Nephron progenitor cell (in vitro differentiated cells): ENCODE data around the gene AVPI1.
A peak's percentile ranks its signal among the peaks of the same experiment; 100 is the strongest.

Experiments
- DNase-seq: peaks from one replicate; pipeline ENCODE4 v3.0.0; 2021
- H3K27ac Mint-ChIP-seq: 2 replicates; pipeline ENCODE4 v1.8.0; 2021; ENCODE audit warnings: mild to moderate bottlenecking, moderate library complexity, mixed read lengths
- H3K27me3 Mint-ChIP-seq: 2 replicates; pipeline ENCODE4 v1.8.0; 2021; ENCODE audit warnings: mild to moderate bottlenecking, low read depth, mixed read lengths; ENCODE audit not compliant: poor library complexity
- H3K36me3 Mint-ChIP-seq: 2 replicates; pipeline ENCODE4 v1.8.0; 2021; ENCODE audit warnings: low read depth, mixed read lengths
- H3K4me1 Mint-ChIP-seq: 2 replicates; pipeline ENCODE4 v1.8.0; 2021; ENCODE audit warnings: mixed read lengths
- H3K4me3 Mint-ChIP-seq: 2 replicates; pipeline ENCODE4 v1.8.0; 2021; ENCODE audit warnings: mild to moderate bottlenecking, moderate library complexity, mixed read lengths
- H3K9me3 Mint-ChIP-seq: 2 replicates; pipeline ENCODE4 v1.8.0; 2021; ENCODE audit warnings: mild to moderate bottlenecking, moderate library complexity, mixed read lengths
- TF ChIP-seq, protein P1 (sequence below): fragments of 200-600 bp; sonication (generic); IDR thresholded peaks from 2 replicates; pipeline ENCODE4 v1.5.0; 2021; ENCODE audit warnings: antibody characterized with exemption

Gene AVPI1

GRCh38 chr10:97686962-97687784, at the start of gene AVPI1:
Gene AVPI1, minus strand, starts transcription at chr10:97687241. Its CDS starts 7,336 bp downstream, at chr10:97679905.
- Mint-ChIP-seq H3K9me3 (no peaks in the 10 kb centered on the region), H3K4me1 (peaks cover 41% of the 10 kb centered on the region), H3K27me3 (peaks cover 10% of the 10 kb centered on the region), H3K27ac (peak within 1 kb of the TSS; percentile 33), H3K4me3 (peak within 1 kb of the TSS; percentile 86), H3K36me3 (no peaks in the 10 kb centered on the region)
- TF ChIP-seq, protein P1, sequence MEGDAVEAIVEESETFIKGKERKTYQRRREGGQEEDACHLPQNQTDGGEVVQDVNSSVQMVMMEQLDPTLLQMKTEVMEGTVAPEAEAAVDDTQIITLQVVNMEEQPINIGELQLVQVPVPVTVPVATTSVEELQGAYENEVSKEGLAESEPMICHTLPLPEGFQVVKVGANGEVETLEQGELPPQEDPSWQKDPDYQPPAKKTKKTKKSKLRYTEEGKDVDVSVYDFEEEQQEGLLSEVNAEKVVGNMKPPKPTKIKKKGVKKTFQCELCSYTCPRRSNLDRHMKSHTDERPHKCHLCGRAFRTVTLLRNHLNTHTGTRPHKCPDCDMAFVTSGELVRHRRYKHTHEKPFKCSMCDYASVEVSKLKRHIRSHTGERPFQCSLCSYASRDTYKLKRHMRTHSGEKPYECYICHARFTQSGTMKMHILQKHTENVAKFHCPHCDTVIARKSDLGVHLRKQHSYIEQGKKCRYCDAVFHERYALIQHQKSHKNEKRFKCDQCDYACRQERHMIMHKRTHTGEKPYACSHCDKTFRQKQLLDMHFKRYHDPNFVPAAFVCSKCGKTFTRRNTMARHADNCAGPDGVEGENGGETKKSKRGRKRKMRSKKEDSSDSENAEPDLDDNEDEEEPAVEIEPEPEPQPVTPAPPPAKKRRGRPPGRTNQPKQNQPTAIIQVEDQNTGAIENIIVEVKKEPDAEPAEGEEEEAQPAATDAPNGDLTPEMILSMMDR, result no peak
- DNase-seq, result peak; percentile 98

DNA sequence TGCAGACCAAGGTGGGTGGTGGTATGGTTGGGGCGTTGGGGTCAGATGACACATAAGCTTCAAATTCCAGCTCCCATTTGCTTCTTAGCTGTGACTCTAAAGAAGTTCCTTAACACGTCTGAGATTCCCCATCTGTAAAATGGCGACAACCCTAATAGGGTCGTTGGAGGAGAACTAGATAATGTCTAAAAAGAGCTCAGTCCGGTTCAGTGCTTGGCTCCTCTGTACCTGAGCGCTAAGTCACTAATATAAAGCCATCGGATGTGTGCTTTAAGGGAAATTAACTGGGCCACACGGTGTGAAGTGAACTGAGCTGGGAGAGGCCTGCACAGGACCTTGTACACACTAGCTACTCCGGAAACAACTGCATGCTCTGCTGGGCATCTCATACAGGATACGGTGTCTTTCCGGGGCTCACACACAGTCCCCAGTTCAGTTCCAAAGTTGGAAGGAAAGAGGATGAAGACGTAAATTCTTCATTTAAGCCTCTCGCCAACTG, 49.4 kb upstream of the AVPI1 start:
- peaks cover 15% of the 10 kb centered on the region for H3K9me3 Mint-ChIP-seq
- peaks cover 29% of the 10 kb centered on the region for H3K36me3 Mint-ChIP-seq
- no peak overlapping the region for H3K27ac Mint-ChIP-seq
- H3K4me3 Mint-ChIP-seq, result peak overlapping the region; percentile 91
- H3K4me1 Mint-ChIP-seq, result peaks cover 36% of the 10 kb centered on the region
- DNase-seq, result no peak
- TF ChIP-seq, protein P1, result no peak
- peaks cover 30% of the 10 kb centered on the region for H3K27me3 Mint-ChIP-seq

- Mint-ChIP-seq H3K4me1 (peaks cover 13% of the 10 kb centered on the region), H3K36me3 (peaks cover 9% of the 10 kb centered on the region), H3K27ac (no peak overlapping the region), H3K27me3 (peaks cover 34% of the 10 kb centered on the region), H3K9me3 (peaks cover 18% of the 10 kb centered on the region), H3K4me3 (no peak overlapping the region)
- TF ChIP-seq, protein P1, result no peak
- DNase-seq, result no peak
Measured at GRCh38 chr10:97734021-97734420, 47.0 kb upstream of the AVPI1 start.

- H3K27ac Mint-ChIP-seq, result no peak overlapping the region
- H3K9me3 Mint-ChIP-seq, result peaks cover 19% of the 10 kb centered on the region
- H3K36me3 Mint-ChIP-seq, result peaks cover 9% of the 10 kb centered on the region
- no peak for DNase-seq
- H3K4me3 Mint-ChIP-seq, result no peak overlapping the region
- TF ChIP-seq, protein P1, result no peak
- peaks cover 34% of the 10 kb centered on the region for H3K27me3 Mint-ChIP-seq
- peaks cover 9% of the 10 kb centered on the region for H3K4me1 Mint-ChIP-seq
Measured at GRCh38 chr10:97733256-97733655, 46.2 kb upstream of the AVPI1 start.

GRCh38 chr10:97732052-97732359, 45.0 kb upstream of the AVPI1 start:
- TF ChIP-seq, protein P1, result no peak
- Mint-ChIP-seq H3K4me3 (no peak overlapping the region), H3K36me3 (peaks cover 9% of the 10 kb centered on the region), H3K27me3 (peaks cover 33% of the 10 kb centered on the region), H3K9me3 (peaks cover 19% of the 10 kb centered on the region), H3K27ac (no peak overlapping the region), H3K4me1 (no peaks in the 10 kb centered on the region)
- no peak for DNase-seq
